Colonic mucosa (tissue), 4 donors: ENCODE data around the gene NXPE3. TPM values are rescaled to one million over a fixed set of nuclear protein-coding genes. Genes with fewer than 3 reads are reported as not detected.

Experiments
- DNase-seq: peaks from one replicate; pipeline ENCODE4 v3.0.0-alpha.2; 2020
- H3K27ac ChIP-seq: fragments of 200-600 bp; one replicate; pipeline ENCODE4 v1.8.0; 2021
- H3K27me3 ChIP-seq: fragments of 200-600 bp; one replicate; pipeline ENCODE4 v1.8.0; 2021
- H3K36me3 ChIP-seq: fragments of 200-600 bp; one replicate; pipeline ENCODE4 v1.8.0; 2021
- H3K4me1 ChIP-seq: fragments of 200-600 bp; one replicate; pipeline ENCODE4 v1.8.0; 2021; ENCODE audit warnings: mild to moderate bottlenecking
- H3K4me3 ChIP-seq: fragments of 200-600 bp; one replicate; pipeline ENCODE4 v1.8.0; 2021
- H3K9ac ChIP-seq, 2 donors: one replicate each; pipeline ENCODE4 v1.7.0; 2013; ENCODE audit warnings: control low read depth in 2 of 2, low read depth in 2 of 2, low read length in 2 of 2
- H3K9me3 ChIP-seq: fragments of 200-600 bp; one replicate; pipeline ENCODE4 v1.8.0; 2021
- CTCF ChIP-seq: fragments of 200-600 bp; IDR thresholded peaks from one replicate; pipeline ENCODE4 v1.8.0; 2022; ENCODE audit warnings: antibody characterized with exemption, mild to moderate bottlenecking
- intact Hi-C: fragments of 100-400 bp; cut with DNase I; formaldehyde crosslinking; loops from one replicate; pipeline ENCODE4 v1.14.1; 2022
- total RNA-seq, 2 donors: library from RNA; stranded (reverse); fragmentation: NEBNext Ultra II Directional in 1 of 2; extraction: Animal tissue kit (Norgen Biotek cat#: 25700) in 1 of 2; gene quantifications; one replicate each; pipeline ENCODE4 v1.2.1, GENCODE V29; 2021
- donor health status: healthy.
- donor health status: DM: no; HTN: no; CAD: no.
- donor health status: DM: no; HTN: no; CAD: no.

Gene NXPE3
- total RNA-seq, 2 donors from 2014 or later: 2.1 to 3.5 TPM

- H3K4me3 ChIP-seq: no peak overlapping the region
- H3K9me3 ChIP-seq: no peaks in the 10 kb centered on the region
- H3K27ac ChIP-seq: no peak overlapping the region
- DNase-seq: no peak
- H3K4me1 ChIP-seq: no peaks in the 10 kb centered on the region
- no peak for TF ChIP-seq CTCF
- no peaks in the 10 kb centered on the region for H3K36me3 ChIP-seq
- no peak overlapping the region for H3K9ac ChIP-seq
- intact Hi-C loops: loop anchor here (10.0 kb wide), 1 partner anchor 351 kb away; no protein-coding TSS in a partner anchor
- no peaks in the 10 kb centered on the region for H3K27me3 ChIP-seq
These were observed 94.6 kb downstream of the NXPE3 start for GRCh38 chr3:101873619-101874018.

- Histone ChIP-seq H3K27ac (no peak overlapping the region), H3K9me3 (no peaks in the 10 kb centered on the region), H3K27me3 (no peaks in the 10 kb centered on the region), H3K36me3 (no peaks in the 10 kb centered on the region), H3K9ac (no peak overlapping the region), H3K4me1 (no peaks in the 10 kb centered on the region), H3K4me3 (no peak overlapping the region)
- intact Hi-C loops: loop anchor here (10.0 kb wide), 1 partner anchor 349 kb away; no protein-coding TSS in a partner anchor
- no peak for TF ChIP-seq CTCF
- no peak for DNase-seq
These were observed 97.1 kb downstream of the NXPE3 start for GRCh38 chr3:101876142-101876541.

Other genes starting within 250 kb of the NXPE3 start
- gene TRMT10C, start 217.3 kb upstream of the NXPE3 start, total RNA-seq: 10 to 100 TPM; 18.0 to 21.8 TPM
- 100 to 1,000 TPM; 117 to 122 TPM for gene PCNP, start 205.0 kb upstream of the NXPE3 start, total RNA-seq
- 10 to 100 TPM; 12.2 to 14.3 TPM for gene ZBTB11, start 102.1 kb upstream of the NXPE3 start, total RNA-seq
- gene RPL24, start 92.5 kb upstream of the NXPE3 start, total RNA-seq: 1,000 to 10,000 TPM in 1 of 2 donors, 100 to 1,000 TPM in 1; 835 to 1,022 TPM
- gene CEP97, start 54.6 kb upstream of the NXPE3 start, total RNA-seq: 1 to 10 TPM; 5.5 to 7.1 TPM
- 10 to 100 TPM; 69.4 to 96.2 TPM for gene NFKBIZ, start 70.3 kb downstream of the NXPE3 start, total RNA-seq